HL-60 (cell line): ENCODE results near the gene MOK.
"Not testable (repeated sequence)": the region's sequence is repeated elsewhere in the genome, so short reads cannot be mapped to it uniquely, and the experiment has no call there.

ENCODE experiments used
- DNase-seq, 2 experiments: peaks; one replicate each; pipeline ENCODE4 v3.0.0-alpha.2; 2010 to 2020; ENCODE audit warnings: low read depth in 1 of 2, low spot score in 1 of 2
- H3K27ac ChIP-seq: fragments of 250-450 bp; sonication (Bioruptor Pico); replicated peaks from 2 replicates; pipeline ENCODE4 v1.5.1; 2020; ENCODE audit warnings: mild to moderate bottlenecking, moderate library complexity
- H3K27me3 ChIP-seq: fragments of 250-450 bp; sonication (Bioruptor Pico); 2 replicates; pipeline ENCODE4 v1.5.1; 2021; ENCODE audit warnings: mild to moderate bottlenecking, moderate library complexity; ENCODE audit not compliant: insufficient read depth, poor library complexity, severe bottlenecking
- H3K4me3 ChIP-seq: replicated peaks from 2 replicates; pipeline ENCODE4 v1.5.1; 2011; ENCODE audit warnings: mild to moderate bottlenecking, control low read depth, low read length; ENCODE audit not compliant: insufficient read depth
- GABPA ChIP-seq: IDR thresholded peaks from 2 replicates; pipeline ENCODE4 v1.6.1; 2012; ENCODE audit warnings: low read depth
- POLR2AphosphoS5 ChIP-seq: IDR thresholded peaks from 2 replicates; pipeline ENCODE4 v1.6.1; 2012; ENCODE audit warnings: low read depth
- SPI1 ChIP-seq: IDR thresholded peaks from 2 replicates; pipeline ENCODE4 v1.6.1; 2012; ENCODE audit warnings: low read depth, mild to moderate bottlenecking, borderline replicate concordance
- TF ChIP-seq, protein P1 (sequence below): IDR thresholded peaks from 2 replicates; pipeline ENCODE4 v1.6.1; 2012; ENCODE audit warnings: low read depth; ENCODE audit not compliant: insufficient replicate concordance
- TF ChIP-seq, protein P2 (sequence below): IDR thresholded peaks from one replicate; pipeline ENCODE4 v1.5.1; 2011; ENCODE audit warnings: low read length, control low read depth, inconsistent platforms; ENCODE audit not compliant: insufficient read depth

The MOK gene

DNA sequence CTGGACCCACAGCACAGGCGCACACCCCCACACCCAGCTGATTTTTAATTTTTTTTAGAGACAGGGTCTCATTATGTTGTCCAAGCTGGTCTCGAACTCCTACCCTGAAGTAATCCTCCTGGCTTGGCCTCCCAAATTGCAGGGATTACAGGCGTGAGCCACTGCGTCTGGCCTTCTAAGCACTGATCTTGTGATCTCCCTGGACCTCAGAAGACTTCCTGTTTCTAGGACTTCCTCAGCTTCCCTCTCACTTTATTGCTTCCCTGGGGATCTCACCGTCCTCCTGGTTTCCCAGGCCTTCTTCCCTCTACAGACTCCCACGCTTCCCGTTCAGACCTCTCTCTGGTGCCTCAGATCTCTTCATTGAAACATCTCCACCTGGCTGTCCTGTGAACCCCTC, 28.4 kb upstream of the MOK start:
- H3K27ac ChIP-seq = no peak overlapping the region
- DNase-seq = no peak
- H3K4me3 ChIP-seq = no peak overlapping the region
- H3K27me3 ChIP-seq = no peaks in the 10 kb centered on the region
- no peak for TF ChIP-seq POLR2AphosphoS5
- no peak for TF ChIP-seq GABPA
- TF ChIP-seq, protein P1, sequence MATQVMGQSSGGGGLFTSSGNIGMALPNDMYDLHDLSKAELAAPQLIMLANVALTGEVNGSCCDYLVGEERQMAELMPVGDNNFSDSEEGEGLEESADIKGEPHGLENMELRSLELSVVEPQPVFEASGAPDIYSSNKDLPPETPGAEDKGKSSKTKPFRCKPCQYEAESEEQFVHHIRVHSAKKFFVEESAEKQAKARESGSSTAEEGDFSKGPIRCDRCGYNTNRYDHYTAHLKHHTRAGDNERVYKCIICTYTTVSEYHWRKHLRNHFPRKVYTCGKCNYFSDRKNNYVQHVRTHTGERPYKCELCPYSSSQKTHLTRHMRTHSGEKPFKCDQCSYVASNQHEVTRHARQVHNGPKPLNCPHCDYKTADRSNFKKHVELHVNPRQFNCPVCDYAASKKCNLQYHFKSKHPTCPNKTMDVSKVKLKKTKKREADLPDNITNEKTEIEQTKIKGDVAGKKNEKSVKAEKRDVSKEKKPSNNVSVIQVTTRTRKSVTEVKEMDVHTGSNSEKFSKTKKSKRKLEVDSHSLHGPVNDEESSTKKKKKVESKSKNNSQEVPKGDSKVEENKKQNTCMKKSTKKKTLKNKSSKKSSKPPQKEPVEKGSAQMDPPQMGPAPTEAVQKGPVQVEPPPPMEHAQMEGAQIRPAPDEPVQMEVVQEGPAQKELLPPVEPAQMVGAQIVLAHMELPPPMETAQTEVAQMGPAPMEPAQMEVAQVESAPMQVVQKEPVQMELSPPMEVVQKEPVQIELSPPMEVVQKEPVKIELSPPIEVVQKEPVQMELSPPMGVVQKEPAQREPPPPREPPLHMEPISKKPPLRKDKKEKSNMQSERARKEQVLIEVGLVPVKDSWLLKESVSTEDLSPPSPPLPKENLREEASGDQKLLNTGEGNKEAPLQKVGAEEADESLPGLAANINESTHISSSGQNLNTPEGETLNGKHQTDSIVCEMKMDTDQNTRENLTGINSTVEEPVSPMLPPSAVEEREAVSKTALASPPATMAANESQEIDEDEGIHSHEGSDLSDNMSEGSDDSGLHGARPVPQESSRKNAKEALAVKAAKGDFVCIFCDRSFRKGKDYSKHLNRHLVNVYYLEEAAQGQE = no peak
- TF ChIP-seq, protein P2, sequence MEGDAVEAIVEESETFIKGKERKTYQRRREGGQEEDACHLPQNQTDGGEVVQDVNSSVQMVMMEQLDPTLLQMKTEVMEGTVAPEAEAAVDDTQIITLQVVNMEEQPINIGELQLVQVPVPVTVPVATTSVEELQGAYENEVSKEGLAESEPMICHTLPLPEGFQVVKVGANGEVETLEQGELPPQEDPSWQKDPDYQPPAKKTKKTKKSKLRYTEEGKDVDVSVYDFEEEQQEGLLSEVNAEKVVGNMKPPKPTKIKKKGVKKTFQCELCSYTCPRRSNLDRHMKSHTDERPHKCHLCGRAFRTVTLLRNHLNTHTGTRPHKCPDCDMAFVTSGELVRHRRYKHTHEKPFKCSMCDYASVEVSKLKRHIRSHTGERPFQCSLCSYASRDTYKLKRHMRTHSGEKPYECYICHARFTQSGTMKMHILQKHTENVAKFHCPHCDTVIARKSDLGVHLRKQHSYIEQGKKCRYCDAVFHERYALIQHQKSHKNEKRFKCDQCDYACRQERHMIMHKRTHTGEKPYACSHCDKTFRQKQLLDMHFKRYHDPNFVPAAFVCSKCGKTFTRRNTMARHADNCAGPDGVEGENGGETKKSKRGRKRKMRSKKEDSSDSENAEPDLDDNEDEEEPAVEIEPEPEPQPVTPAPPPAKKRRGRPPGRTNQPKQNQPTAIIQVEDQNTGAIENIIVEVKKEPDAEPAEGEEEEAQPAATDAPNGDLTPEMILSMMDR = no peak
- peak; percentile 64; the same call in 1 of the 2 replicates for TF ChIP-seq SPI1

DNA sequence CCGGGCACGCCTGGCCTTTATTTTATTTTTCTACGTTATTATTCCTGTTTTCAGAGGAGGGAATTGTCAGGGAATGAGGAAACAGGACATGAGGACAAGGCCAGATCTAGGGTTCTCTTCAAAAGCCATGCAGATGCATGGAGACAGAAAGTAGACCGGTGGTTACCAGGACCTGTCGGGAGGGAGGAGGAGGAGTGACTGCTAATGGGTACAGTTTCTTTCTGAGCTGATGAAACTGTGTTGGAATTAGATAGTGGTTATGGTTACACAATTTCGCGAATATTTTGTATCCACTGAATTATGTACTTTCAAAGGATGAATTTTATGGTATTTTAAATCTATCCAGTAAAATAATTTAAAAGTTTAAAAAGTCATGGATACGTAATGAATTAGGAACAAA, 25.8 kb upstream of the MOK start:
- Histone ChIP-seq H3K4me3 (no peak overlapping the region), H3K27ac (no peak overlapping the region), H3K27me3 (no peaks in the 10 kb centered on the region)
- no peak for TF ChIP-seq GABPA
- no peak for TF ChIP-seq SPI1
- TF ChIP-seq, protein P2 = no peak
- TF ChIP-seq, protein P1 = no peak
- no peak for TF ChIP-seq POLR2AphosphoS5
- DNase-seq = no peak

DNA sequence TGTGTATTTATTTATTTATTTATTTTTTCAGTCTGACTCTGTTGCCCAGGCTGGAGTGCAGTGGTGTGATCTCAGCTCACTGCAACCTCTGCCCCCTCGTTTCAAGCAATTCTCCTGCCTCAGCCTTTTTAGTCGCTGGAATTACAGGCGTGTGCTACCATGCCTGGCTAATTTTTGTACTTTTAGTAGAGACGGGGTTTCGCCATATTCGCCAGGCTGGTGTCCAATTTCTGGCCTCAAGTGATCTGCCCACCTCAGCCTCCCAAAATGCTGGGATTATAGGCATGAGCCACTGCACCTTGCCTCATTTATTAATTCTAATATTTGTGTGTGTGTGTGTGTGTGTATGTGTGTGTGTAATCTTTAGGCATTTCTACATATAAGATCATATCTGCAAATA, 24.4 kb upstream of the MOK start:
- not testable (repeated sequence) for DNase-seq, H3K27ac ChIP-seq, H3K27me3 ChIP-seq, H3K4me3 ChIP-seq

DNA sequence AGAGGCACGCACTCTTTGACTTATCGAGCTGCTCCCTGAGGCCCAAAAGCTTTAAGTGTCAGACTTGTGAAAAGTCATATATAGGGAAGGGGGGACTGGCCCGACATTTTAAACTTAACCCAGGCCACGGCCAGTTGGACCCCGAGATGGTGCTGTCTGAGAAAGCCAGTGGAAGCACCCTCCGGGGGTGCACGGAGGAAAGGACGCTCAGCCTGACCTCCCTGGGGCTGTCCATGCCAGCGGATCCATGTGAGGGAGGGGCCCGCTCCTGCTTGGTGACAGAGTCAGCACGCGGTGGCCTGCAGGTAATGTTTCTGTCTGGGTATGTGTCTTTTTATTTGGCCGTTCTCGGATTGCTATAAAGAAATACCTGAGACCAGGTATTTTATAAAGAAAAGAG, 21.6 kb upstream of the MOK start:
- TF ChIP-seq, protein P2 = no peak
- TF ChIP-seq SPI1 (no peak), POLR2AphosphoS5 (no peak), GABPA (no peak)
- TF ChIP-seq, protein P1 = no peak
- H3K4me3 ChIP-seq = no peak overlapping the region
- no peaks in the 10 kb centered on the region for H3K27me3 ChIP-seq
- no peak for DNase-seq
- H3K27ac ChIP-seq = no peak overlapping the region
